Activated naive CD8-positive, alpha-beta T cell (primary cell): Measurements from ENCODE around the gene ZNF408.

ENCODE experiments used
- H3K27ac Mint-ChIP-seq: one replicate; pipeline ENCODE4 v1.8.0; 2021; ENCODE audit warnings: mixed read lengths
- H3K27me3 Mint-ChIP-seq: one replicate; pipeline ENCODE4 v1.8.0; 2021; ENCODE audit warnings: mixed read lengths
- H3K36me3 Mint-ChIP-seq: one replicate; pipeline ENCODE4 v1.8.0; 2021; ENCODE audit warnings: mixed read lengths
- H3K4me1 Mint-ChIP-seq: one replicate; pipeline ENCODE4 v1.8.0; 2021; ENCODE audit warnings: low read depth, mixed read lengths
- H3K4me3 Mint-ChIP-seq: one replicate; pipeline ENCODE4 v1.8.0; 2021; ENCODE audit warnings: mild to moderate bottlenecking, mixed read lengths
- H3K9me3 Mint-ChIP-seq: one replicate; pipeline ENCODE4 v1.8.0; 2021; ENCODE audit warnings: low read depth, mixed read lengths

The ZNF408 gene

GRCh38 chr11:46681814-46682213 lies 19.0 kb upstream of the ZNF408 start:
- peaks cover 10% of the 10 kb centered on the region for H3K4me1 Mint-ChIP-seq
- H3K27me3 Mint-ChIP-seq: no peaks in the 10 kb centered on the region
- H3K4me3 Mint-ChIP-seq: no peak overlapping the region
- H3K27ac Mint-ChIP-seq: no peak overlapping the region
- no peaks in the 10 kb centered on the region for H3K9me3 Mint-ChIP-seq
- peaks cover 2% of the 10 kb centered on the region for H3K36me3 Mint-ChIP-seq

GRCh38 chr11:46682773-46683752 lies 17.8 kb upstream of the ZNF408 start:
- no peaks in the 10 kb centered on the region for H3K9me3 Mint-ChIP-seq
- H3K27me3 Mint-ChIP-seq: no peaks in the 10 kb centered on the region
- H3K4me3 Mint-ChIP-seq: no peak overlapping the region
- peaks cover 1% of the 10 kb centered on the region for H3K4me1 Mint-ChIP-seq
- no peak overlapping the region for H3K27ac Mint-ChIP-seq
- no peaks in the 10 kb centered on the region for H3K36me3 Mint-ChIP-seq

- Mint-ChIP-seq H3K4me1 (no peaks in the 10 kb centered on the region), H3K27ac (peak overlapping the region; percentile 51), H3K4me3 (no peak overlapping the region), H3K27me3 (no peaks in the 10 kb centered on the region), H3K9me3 (no peaks in the 10 kb centered on the region), H3K36me3 (no peaks in the 10 kb centered on the region)
Measured at GRCh38 chr11:46684367-46684766, 16.5 kb upstream of the ZNF408 start.

GRCh38 chr11:46686886-46687795 lies 13.7 kb upstream of the ZNF408 start:
- Mint-ChIP-seq H3K4me3 (no peak overlapping the region), H3K36me3 (no peaks in the 10 kb centered on the region), H3K27ac (no peak overlapping the region), H3K27me3 (no peaks in the 10 kb centered on the region), H3K4me1 (peaks cover 2% of the 10 kb centered on the region), H3K9me3 (no peaks in the 10 kb centered on the region)

GRCh38 chr11:46690702-46691101 lies 10.1 kb upstream of the ZNF408 start:
- Mint-ChIP-seq H3K4me1 (peaks cover 4% of the 10 kb centered on the region), H3K27ac (no peak overlapping the region), H3K9me3 (no peaks in the 10 kb centered on the region), H3K36me3 (no peaks in the 10 kb centered on the region), H3K4me3 (no peak overlapping the region), H3K27me3 (no peaks in the 10 kb centered on the region)

GRCh38 chr11:46692450-46692849 lies 8.4 kb upstream of the ZNF408 start:
- H3K27ac Mint-ChIP-seq: no peak overlapping the region
- H3K4me3 Mint-ChIP-seq: no peak overlapping the region
- H3K27me3 Mint-ChIP-seq: no peaks in the 10 kb centered on the region
- no peaks in the 10 kb centered on the region for H3K9me3 Mint-ChIP-seq
- H3K36me3 Mint-ChIP-seq: no peaks in the 10 kb centered on the region
- peaks cover 12% of the 10 kb centered on the region for H3K4me1 Mint-ChIP-seq

- H3K9me3 Mint-ChIP-seq: no peaks in the 10 kb centered on the region
- H3K36me3 Mint-ChIP-seq: no peaks in the 10 kb centered on the region
- H3K4me3 Mint-ChIP-seq: no peak overlapping the region
- H3K4me1 Mint-ChIP-seq: peaks cover 23% of the 10 kb centered on the region
- no peak overlapping the region for H3K27ac Mint-ChIP-seq
- H3K27me3 Mint-ChIP-seq: no peaks in the 10 kb centered on the region
Measured at GRCh38 chr11:46693597-46694012, 7.2 kb upstream of the ZNF408 start.

GRCh38 chr11:46694072-46694471 lies 6.8 kb upstream of the ZNF408 start:
- Mint-ChIP-seq H3K27me3 (no peaks in the 10 kb centered on the region), H3K4me3 (no peak overlapping the region), H3K9me3 (no peaks in the 10 kb centered on the region), H3K36me3 (no peaks in the 10 kb centered on the region), H3K4me1 (peaks cover 28% of the 10 kb centered on the region), H3K27ac (peak overlapping the region; percentile 22)

- H3K4me3 Mint-ChIP-seq: no peak overlapping the region
- no peaks in the 10 kb centered on the region for H3K36me3 Mint-ChIP-seq
- no peak overlapping the region for H3K27ac Mint-ChIP-seq
- H3K27me3 Mint-ChIP-seq: no peaks in the 10 kb centered on the region
- H3K4me1 Mint-ChIP-seq: peaks cover 31% of the 10 kb centered on the region
- no peaks in the 10 kb centered on the region for H3K9me3 Mint-ChIP-seq
Measured at GRCh38 chr11:46694607-46695006, 6.2 kb upstream of the ZNF408 start.

GRCh38 chr11:46695345-46696211 lies 5.3 kb upstream of the ZNF408 start:
- H3K27ac Mint-ChIP-seq: peak overlapping the region; percentile 17
- peaks cover 36% of the 10 kb centered on the region for H3K4me1 Mint-ChIP-seq
- H3K9me3 Mint-ChIP-seq: no peaks in the 10 kb centered on the region
- no peaks in the 10 kb centered on the region for H3K36me3 Mint-ChIP-seq
- no peak overlapping the region for H3K4me3 Mint-ChIP-seq
- H3K27me3 Mint-ChIP-seq: no peaks in the 10 kb centered on the region

- Mint-ChIP-seq H3K27ac (no peak overlapping the region), H3K36me3 (no peaks in the 10 kb centered on the region), H3K9me3 (no peaks in the 10 kb centered on the region), H3K27me3 (no peaks in the 10 kb centered on the region), H3K4me3 (peak overlapping the region; percentile 7), H3K4me1 (peaks cover 37% of the 10 kb centered on the region)
Measured at GRCh38 chr11:46696212-46696558, 4.6 kb upstream of the ZNF408 start.

GRCh38 chr11:46697303-46697702 lies 3.5 kb upstream of the ZNF408 start:
- peaks cover 45% of the 10 kb centered on the region for H3K4me1 Mint-ChIP-seq
- H3K27me3 Mint-ChIP-seq: no peaks in the 10 kb centered on the region
- no peaks in the 10 kb centered on the region for H3K9me3 Mint-ChIP-seq
- peak overlapping the region; percentile 83 for H3K27ac Mint-ChIP-seq
- H3K36me3 Mint-ChIP-seq: peaks cover 3% of the 10 kb centered on the region
- H3K4me3 Mint-ChIP-seq: peak overlapping the region; percentile 51

- peak overlapping the region; percentile 83 for H3K27ac Mint-ChIP-seq
- H3K4me1 Mint-ChIP-seq: peaks cover 49% of the 10 kb centered on the region
- no peaks in the 10 kb centered on the region for H3K27me3 Mint-ChIP-seq
- H3K9me3 Mint-ChIP-seq: no peaks in the 10 kb centered on the region
- H3K36me3 Mint-ChIP-seq: peaks cover 5% of the 10 kb centered on the region
- peak overlapping the region; percentile 51 for H3K4me3 Mint-ChIP-seq
Measured at GRCh38 chr11:46697723-46698122, 3.1 kb upstream of the ZNF408 start.

GRCh38 chr11:46698597-46698996 lies 2.2 kb upstream of the ZNF408 start:
- Mint-ChIP-seq H3K4me3 (peak overlapping the region; percentile 99), H3K36me3 (peaks cover 5% of the 10 kb centered on the region), H3K27me3 (no peaks in the 10 kb centered on the region), H3K9me3 (no peaks in the 10 kb centered on the region), H3K4me1 (peaks cover 56% of the 10 kb centered on the region), H3K27ac (peak overlapping the region; percentile 50)
